Mucosa of descending colon (tissue), 3 donors: ENCODE results near the gene SPTBN5. TPM values are rescaled to one million over a fixed set of nuclear protein-coding genes. Genes with fewer than 3 reads are reported as not detected.
A peak's percentile ranks its signal among the peaks of the same experiment; 100 is the strongest.

ENCODE experiments used
- ATAC-seq: fragments of 200-7000 bp; cut with Tn5 transposase; one replicate; pipeline ENCODE4 v1.9.1; 2020; ENCODE audit warnings: mild to moderate bottlenecking, moderate library complexity
- DNase-seq, 3 donors: peaks; one replicate each; pipeline ENCODE4 v3.0.0-alpha.2; 2020
- H3K36me3 ChIP-seq: fragments of 200-600 bp; one replicate; pipeline ENCODE4 v1.8.0; 2021; ENCODE audit warnings: low read depth, mild to moderate bottlenecking
- H3K4me1 ChIP-seq: fragments of 200-600 bp; one replicate; pipeline ENCODE4 v1.8.0; 2021; ENCODE audit warnings: low read depth, mild to moderate bottlenecking
- H3K4me3 ChIP-seq: fragments of 200-600 bp; one replicate; pipeline ENCODE4 v1.8.0; 2021; ENCODE audit warnings: mild to moderate bottlenecking
- H3K9me3 ChIP-seq: fragments of 200-600 bp; one replicate; pipeline ENCODE4 v1.8.0; 2021; ENCODE audit warnings: mild to moderate bottlenecking
- CTCF ChIP-seq: fragments of 200-600 bp; IDR thresholded peaks from one replicate; pipeline ENCODE4 v1.8.0; 2022; ENCODE audit warnings: antibody characterized with exemption, mild to moderate bottlenecking
- intact Hi-C, 2 donors: fragments of 100-400 bp; cut with DNase I in 1 of 2; cut with micrococcal nuclease in 1 of 2; formaldehyde crosslinking; loops; one replicate each; pipeline versions ENCODE4 v1.11.0 to v1.11.1; 2022; cut with DNase I, micrococcal nuclease
- total RNA-seq, 3 donors: library from RNA; stranded (reverse); fragmentation: NEBNext Ultra II Directional in 2 of 3; extraction: Animal tissue kit (Norgen Biotek cat#: 25700) in 2 of 3; gene quantifications; one replicate each; pipeline versions ENCODE4 v1.2.1 to v1.2.4, GENCODE V29; 2021 to 2023
- donor health status: DM: no; HTN: no; CAD: no; lungs with moderate emphysema.
- donor health status: DM: no; HTN: no; CAD: no.
- donor health status: DM: no; HTN: yes; CAD: no.

SPTBN5 gene
- total RNA-seq, 3 donors from 2014 or later: 0.36 to 2.2 (median 0.87) TPM

GRCh38 chr15:41827290-41827879, 66.5 kb downstream of the SPTBN5 start:
- peak; percentile 20 for ATAC-seq
- DNase-seq: peak in 1 of 3 donors; percentile 59
- no peak overlapping the region for H3K4me3 ChIP-seq
- peaks cover 13% of the 10 kb centered on the region for H3K4me1 ChIP-seq
- TF ChIP-seq CTCF: no peak
- peaks cover 3% of the 10 kb centered on the region for H3K36me3 ChIP-seq
- no peaks in the 10 kb centered on the region for H3K9me3 ChIP-seq
- intact Hi-C loops: no loop called here

- no peak for DNase-seq
- H3K4me1 ChIP-seq: peaks cover 13% of the 10 kb centered on the region
- no peak for ATAC-seq
Measured at GRCh38 chr15:41825572-41826535, 68.0 kb downstream of the SPTBN5 start.

GRCh38 chr15:41825145-41825544, 68.7 kb downstream of the SPTBN5 start:
- intact Hi-C loops: no loop called here
- no peak for TF ChIP-seq CTCF

More at GRCh38 chr15:41825572-41826535, 68.0 kb downstream of the SPTBN5 start:
- intact Hi-C loops: no loop called here
- H3K4me3 ChIP-seq: no peak overlapping the region
- H3K36me3 ChIP-seq: peaks cover 3% of the 10 kb centered on the region
- no peaks in the 10 kb centered on the region for H3K9me3 ChIP-seq
- TF ChIP-seq CTCF: no peak

GRCh38 chr15:41824062-41824745, 69.6 kb downstream of the SPTBN5 start:
- intact Hi-C loops: no loop called here

More at GRCh38 chr15:41825145-41825544, 68.7 kb downstream of the SPTBN5 start:
- no peak overlapping the region for H3K4me3 ChIP-seq
- H3K9me3 ChIP-seq: no peaks in the 10 kb centered on the region
- peaks cover 9% of the 10 kb centered on the region for H3K4me1 ChIP-seq
- no peak for ATAC-seq
- peaks cover 3% of the 10 kb centered on the region for H3K36me3 ChIP-seq
- no peak for DNase-seq

More at GRCh38 chr15:41824062-41824745, 69.6 kb downstream of the SPTBN5 start:
- H3K4me1 ChIP-seq: peaks cover 6% of the 10 kb centered on the region
- ATAC-seq: no peak
- H3K36me3 ChIP-seq: peaks cover 3% of the 10 kb centered on the region
- DNase-seq: peak in 1 of 3 donors; percentile 51
- no peak overlapping the region for H3K4me3 ChIP-seq
- no peaks in the 10 kb centered on the region for H3K9me3 ChIP-seq
- TF ChIP-seq CTCF: no peak
